ENCODE measurements around the gene METTL21A. TPM values are rescaled to one million over a fixed set of nuclear protein-coding genes. Genes with fewer than 3 reads are reported as not detected.

METTL21A gene
- total RNA-seq, 1 donor from 2014 or later = 12.5 TPM

- no peaks in the 10 kb centered on the region for H3K4me1 ChIP-seq
- TF ChIP-seq CTCF (IDR thresholded peaks at IDR 0.05; ENCODE audit: borderline replicate concordance) = no peak
- no peaks in the 10 kb centered on the region for H3K9me3 ChIP-seq (replicated peaks)
- no peaks in the 10 kb centered on the region for H3K27me3 ChIP-seq (ENCODE audit: low read depth)
- intact Hi-C loops (cut with micrococcal nuclease) = no loop called here
- H3K36me3 ChIP-seq = peaks cover 72% of the 10 kb centered on the region
- no peak overlapping the region for H3K27ac ChIP-seq (replicated peaks)
- DNase-seq = no peak
- no peak overlapping the region for H3K4me3 ChIP-seq
Observed at GRCh38 chr2:207571370-207571769, 53.8 kb downstream of the METTL21A start.

DNA sequence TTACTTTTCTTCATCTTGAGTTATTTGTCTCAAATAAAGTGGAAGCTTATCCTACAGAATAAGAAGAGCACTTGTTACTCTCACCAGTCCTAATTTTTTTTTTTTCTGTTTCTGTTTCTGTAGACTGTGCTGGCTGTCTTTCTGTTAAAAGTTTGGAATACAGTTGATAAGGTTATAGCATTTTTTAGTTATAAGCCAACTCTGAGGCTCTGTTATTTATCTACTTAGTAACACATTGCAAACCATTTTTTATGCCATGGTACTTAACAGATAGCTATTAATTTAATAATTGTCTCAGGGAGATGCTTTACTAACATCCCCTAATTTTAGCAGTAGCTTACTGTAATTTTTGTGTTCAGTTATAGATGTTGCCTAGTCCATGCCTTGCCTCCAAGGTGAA, 57.5 kb downstream of the METTL21A start:
- DNase-seq = no peak
- intact Hi-C loops (cut with micrococcal nuclease) = no loop called here
- H3K27me3 ChIP-seq (ENCODE audit: low read depth) = no peaks in the 10 kb centered on the region
- no peak overlapping the region for H3K4me3 ChIP-seq
- TF ChIP-seq CTCF (IDR thresholded peaks at IDR 0.05; ENCODE audit: borderline replicate concordance) = no peak
- peaks cover 4% of the 10 kb centered on the region for H3K4me1 ChIP-seq
- H3K27ac ChIP-seq (replicated peaks) = no peak overlapping the region
- H3K36me3 ChIP-seq = peaks cover 60% of the 10 kb centered on the region
- H3K9me3 ChIP-seq (replicated peaks) = no peaks in the 10 kb centered on the region

DNA sequence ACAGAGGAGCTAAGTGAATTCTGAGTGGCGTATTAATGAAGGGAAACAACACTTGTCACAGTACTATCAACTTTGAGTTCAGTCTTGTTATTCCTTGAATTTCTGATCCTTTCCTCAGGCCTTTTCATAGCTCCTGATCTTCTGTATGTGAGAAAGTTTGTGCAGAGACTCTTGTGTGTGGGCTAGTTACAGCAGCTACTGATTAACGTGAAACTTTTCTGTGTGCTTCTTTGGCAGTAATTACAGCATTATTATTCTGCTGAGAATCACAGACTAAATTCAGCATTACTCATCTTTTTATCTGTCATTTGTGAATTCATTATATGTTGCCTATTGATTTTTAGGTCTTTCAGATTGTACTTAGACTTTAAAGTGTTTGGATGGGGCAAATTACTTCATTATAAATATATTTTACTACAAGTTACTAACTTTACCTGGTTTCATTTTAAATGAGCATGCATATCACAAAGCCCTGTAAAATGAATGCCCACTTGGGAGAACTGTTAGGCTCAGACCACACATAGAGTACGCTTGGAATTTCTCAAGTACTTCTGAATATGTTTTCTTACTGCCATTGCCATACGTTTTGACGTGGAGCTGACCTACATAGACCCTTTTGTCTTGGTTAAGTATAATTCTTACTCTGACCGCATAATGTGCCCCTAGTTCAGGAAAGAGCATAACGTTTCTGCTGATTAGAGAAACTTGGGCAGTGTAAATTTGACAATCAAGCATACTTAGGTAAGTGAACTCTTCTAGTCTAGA, 59.3 kb downstream of the METTL21A start:
- Histone ChIP-seq H3K27me3 (ENCODE audit: low read depth) (no peaks in the 10 kb centered on the region), H3K4me3 (no peak overlapping the region), H3K9me3 (replicated peaks) (no peaks in the 10 kb centered on the region), H3K4me1 (peaks cover 21% of the 10 kb centered on the region), H3K27ac (replicated peaks) (no peak overlapping the region), H3K36me3 (peaks cover 47% of the 10 kb centered on the region)
- DNase-seq = no peak
- intact Hi-C loops (cut with micrococcal nuclease) = no loop called here
- no peak for TF ChIP-seq CTCF (IDR thresholded peaks at IDR 0.05; ENCODE audit: borderline replicate concordance)

Other genes with a start within 250 kb of the METTL21A start
- gene CREB1, start 95.4 kb downstream of the METTL21A start, total RNA-seq = 50.5 TPM
- gene CCNYL1, start 86.2 kb upstream of the METTL21A start, total RNA-seq = 7.6 TPM
- 3.2 TPM for gene FZD5, start 144.5 kb upstream of the METTL21A start, total RNA-seq

Measured in left ventricle myocardium inferior (tissue), 1 donor.